ENCODE results near the gene LIM2. TPM values are rescaled to one million over a fixed set of nuclear protein-coding genes. Genes with fewer than 3 reads are reported as not detected.

The LIM2 gene
- total and polyA plus RNA-seq, 2 of the 4 experiments (the other 2 are of a cell fraction): not detected

DNA sequence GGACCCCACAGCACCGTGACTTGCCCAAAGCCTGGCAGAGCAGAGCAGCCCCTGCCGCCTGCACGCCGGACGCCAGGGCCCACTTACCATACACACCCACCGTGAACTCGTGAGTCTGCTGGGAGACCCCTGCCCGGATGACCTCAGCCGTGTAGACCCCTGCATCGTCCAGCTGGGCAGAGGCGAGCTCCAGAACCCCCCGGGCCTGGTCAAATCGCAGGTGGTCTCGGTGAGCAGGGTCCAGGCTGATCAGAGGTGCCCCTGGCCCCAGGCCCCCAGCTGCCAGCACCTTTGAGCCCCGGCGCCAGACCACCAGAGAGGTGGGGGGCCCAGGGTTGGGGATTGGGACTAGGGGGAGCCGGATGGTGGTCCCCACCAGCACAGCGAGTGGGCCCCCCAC, 46.7 kb downstream of the LIM2 start:
- no peak overlapping the region for H3K56ac ChIP-seq (ENCODE audit: extremely low read depth, insufficient read depth, low read length)
- H4K8ac ChIP-seq (ENCODE audit: low read depth in 2 of 2, low read length in 2 of 2): peak overlapping the region in 1 of 2 experiments; percentile 53; a peak in 1 of 4 replicates
- no peak for TF ChIP-seq MXI1 (IDR thresholded peaks at IDR 0.05; ENCODE audit: borderline replicate concordance, low read depth, low read length)
- no peak for TF ChIP-seq NFE2L2 (IDR thresholded peaks at IDR 0.05; ENCODE audit: low read depth, low read length)
- TF ChIP-seq, protein P1, sequence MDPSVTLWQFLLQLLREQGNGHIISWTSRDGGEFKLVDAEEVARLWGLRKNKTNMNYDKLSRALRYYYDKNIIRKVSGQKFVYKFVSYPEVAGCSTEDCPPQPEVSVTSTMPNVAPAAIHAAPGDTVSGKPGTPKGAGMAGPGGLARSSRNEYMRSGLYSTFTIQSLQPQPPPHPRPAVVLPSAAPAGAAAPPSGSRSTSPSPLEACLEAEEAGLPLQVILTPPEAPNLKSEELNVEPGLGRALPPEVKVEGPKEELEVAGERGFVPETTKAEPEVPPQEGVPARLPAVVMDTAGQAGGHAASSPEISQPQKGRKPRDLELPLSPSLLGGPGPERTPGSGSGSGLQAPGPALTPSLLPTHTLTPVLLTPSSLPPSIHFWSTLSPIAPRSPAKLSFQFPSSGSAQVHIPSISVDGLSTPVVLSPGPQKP (IDR thresholded peaks at IDR 0.05; ENCODE audit: borderline replicate concordance, low read depth, low read length): no peak
- TF ChIP-seq MAZ (IDR thresholded peaks at IDR 0.05; ENCODE audit: borderline replicate concordance, low read depth, low read length): no peak
- no peak for TF ChIP-seq CHD1 (IDR thresholded peaks at IDR 0.05; ENCODE audit: low read depth, low read length)
- TF ChIP-seq RAD21 (IDR thresholded peaks at IDR 0.05; ENCODE audit: low read length): no peak
- TF ChIP-seq, protein P2, sequence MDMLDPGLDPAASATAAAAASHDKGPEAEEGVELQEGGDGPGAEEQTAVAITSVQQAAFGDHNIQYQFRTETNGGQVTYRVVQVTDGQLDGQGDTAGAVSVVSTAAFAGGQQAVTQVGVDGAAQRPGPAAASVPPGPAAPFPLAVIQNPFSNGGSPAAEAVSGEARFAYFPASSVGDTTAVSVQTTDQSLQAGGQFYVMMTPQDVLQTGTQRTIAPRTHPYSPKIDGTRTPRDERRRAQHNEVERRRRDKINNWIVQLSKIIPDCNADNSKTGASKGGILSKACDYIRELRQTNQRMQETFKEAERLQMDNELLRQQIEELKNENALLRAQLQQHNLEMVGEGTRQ (IDR thresholded peaks at IDR 0.05; ENCODE audit: low read depth, low read length): no peak
- no peak for TF ChIP-seq FOS (IDR thresholded peaks at IDR 0.05; ENCODE audit: low read depth, low read length)
- TF ChIP-seq SMC3 (IDR thresholded peaks at IDR 0.05; ENCODE audit: low read depth, low read length): no peak
- TF ChIP-seq, protein P3, sequence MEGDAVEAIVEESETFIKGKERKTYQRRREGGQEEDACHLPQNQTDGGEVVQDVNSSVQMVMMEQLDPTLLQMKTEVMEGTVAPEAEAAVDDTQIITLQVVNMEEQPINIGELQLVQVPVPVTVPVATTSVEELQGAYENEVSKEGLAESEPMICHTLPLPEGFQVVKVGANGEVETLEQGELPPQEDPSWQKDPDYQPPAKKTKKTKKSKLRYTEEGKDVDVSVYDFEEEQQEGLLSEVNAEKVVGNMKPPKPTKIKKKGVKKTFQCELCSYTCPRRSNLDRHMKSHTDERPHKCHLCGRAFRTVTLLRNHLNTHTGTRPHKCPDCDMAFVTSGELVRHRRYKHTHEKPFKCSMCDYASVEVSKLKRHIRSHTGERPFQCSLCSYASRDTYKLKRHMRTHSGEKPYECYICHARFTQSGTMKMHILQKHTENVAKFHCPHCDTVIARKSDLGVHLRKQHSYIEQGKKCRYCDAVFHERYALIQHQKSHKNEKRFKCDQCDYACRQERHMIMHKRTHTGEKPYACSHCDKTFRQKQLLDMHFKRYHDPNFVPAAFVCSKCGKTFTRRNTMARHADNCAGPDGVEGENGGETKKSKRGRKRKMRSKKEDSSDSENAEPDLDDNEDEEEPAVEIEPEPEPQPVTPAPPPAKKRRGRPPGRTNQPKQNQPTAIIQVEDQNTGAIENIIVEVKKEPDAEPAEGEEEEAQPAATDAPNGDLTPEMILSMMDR (conservative IDR thresholded peaks at IDR 0.05; ENCODE audit: low read depth, low read length): no peak
- TF ChIP-seq BHLHE40 (IDR thresholded peaks at IDR 0.05; ENCODE audit: low read depth, low read length): no peak
- TF ChIP-seq CEBPB (IDR thresholded peaks at IDR 0.05; ENCODE audit: low read depth, low read length): no peak
- no peak for TF ChIP-seq RFX5 (IDR thresholded peaks at IDR 0.05; ENCODE audit: low read depth, low read length)
- no peak for TF ChIP-seq MAFK (IDR thresholded peaks at IDR 0.05; ENCODE audit: low read depth, low read length)
- TF ChIP-seq POLR2A (IDR thresholded peaks at IDR 0.05; ENCODE audit: low read depth, low read length): no peak
- TF ChIP-seq RCOR1 (IDR thresholded peaks at IDR 0.05; ENCODE audit: insufficient replicate concordance, low read length): no peak
- no peak overlapping the region for H4K91ac ChIP-seq (ENCODE audit: insufficient read depth, low read depth, low read length)
- H4K5ac ChIP-seq (ENCODE audit: low read depth, low read length): no peak overlapping the region
- ATAC-seq (ENCODE audit: low read depth) (no peak), DNase-seq (no peak)
- H3K36me3 ChIP-seq (ENCODE audit: control insufficient read depth, insufficient read depth, low read length): peaks cover 7% of the 10 kb centered on the region
- H3K4ac ChIP-seq (ENCODE audit: low read depth, low read length): peak overlapping the region; percentile 48; the same call in 1 of the 2 replicates
- H2BK20ac ChIP-seq (ENCODE audit: low read depth, low read length): no peak overlapping the region
- H2AFZ ChIP-seq (replicated peaks; ENCODE audit: low read length, poor library complexity): no peak overlapping the region
- H3K4me1 ChIP-seq (ENCODE audit: control insufficient read depth, insufficient read depth, low read length): no peaks in the 10 kb centered on the region
- no peak overlapping the region for H2AK5ac ChIP-seq (ENCODE audit: low read depth, low read length)
- 0 out of 2 replicates have a peak, but pooled peaks cover 4% of the 10 kb centered on the region for H3K9me1 ChIP-seq (ENCODE audit: insufficient read depth, low read length)
- no peaks in the 10 kb centered on the region for H3K9me3 ChIP-seq (ENCODE audit: control insufficient read depth, insufficient read depth, low read length)
- no peak overlapping the region for H3K18ac ChIP-seq (ENCODE audit: low read depth, low read length)
- no peak overlapping the region for H3K14ac ChIP-seq (replicated peaks; ENCODE audit: low read depth, low read length)
- BruUV-seq (replicated peaks): no TSS peak
- ChIA-PET CTCF (interaction anchor here (1.1 kb wide), 1 partner anchor 18 kb away, joined by 5 read pairs; no protein-coding TSS in a partner anchor), POLR2A (ENCODE audit: unreplicated experiment) (no interaction called here)
- dilution Hi-C loops (cut with HindIII; ENCODE audit: low sequenced_read_pairs, unreplicated experiment) (no loop called here), in situ Hi-C loops (cut with MboI; ENCODE audit: low sequenced_read_pairs) (no loop called here), intact Hi-C loops (cut with micrococcal nuclease) (no loop called here)
- 89% methylated on average over 5 of the region's 18 CpGs; no CpG with 5 or more reads in 1 of the 2 experiments for WGBS, 2 experiments (ENCODE audit: extremely low coverage in 2 of 2, insufficient read length in 1 of 2)
- no peak overlapping the region for H3K9ac ChIP-seq (ENCODE audit: low read depth, low read length)
- H2BK5ac ChIP-seq (ENCODE audit: low read depth, low read length, poor library complexity, severe bottlenecking): no peak overlapping the region
- H2BK120ac ChIP-seq (ENCODE audit: low read depth, low read length): no peak overlapping the region
- no peaks in the 10 kb centered on the region for H3K79me1 ChIP-seq (ENCODE audit: low read depth in 1 of 2, low read length in 2 of 2)
- H3K27ac ChIP-seq (ENCODE audit: insufficient read depth, low read length): no peak overlapping the region
- H4K20me1 ChIP-seq (ENCODE audit: insufficient read depth, low read length): no peaks in the 10 kb centered on the region
- H2BK15ac ChIP-seq (ENCODE audit: low read depth, low read length): no peak overlapping the region
- H3K23ac ChIP-seq (ENCODE audit: low read depth, low read length): no peak overlapping the region
- no peak overlapping the region for H3K4me3 ChIP-seq (ENCODE audit: insufficient read depth, low read depth, low read length)
- H3K27me3 ChIP-seq (ENCODE audit: control insufficient read depth, insufficient read depth, low read length): no peaks in the 10 kb centered on the region
- no peak overlapping the region for H3K4me2 ChIP-seq (ENCODE audit: low read depth, low read length)
- peak overlapping the region; percentile 76 for H2AK9ac ChIP-seq (replicated peaks; ENCODE audit: low read depth, low read length, poor library complexity)

All from IMR-90 (cell line).